Sigmoid colon (tissue), 4 donors: ENCODE measurements around the gene GNL3L.

Source experiments
- CTCF ChIP-seq, 4 experiments: fragments of 450-650 bp in 3 of 4; fragments of 200-600 bp in 1 of 4; IDR thresholded peaks; one replicate each; pipeline ENCODE4 v1.5.1; 2016 to 2019; ENCODE audit warnings: antibody characterized with exemption in 4 of 4, mild to moderate bottlenecking in 3 of 4, moderate library complexity in 2 of 4
- EP300 ChIP-seq, 4 donors: sonication (generic); formaldehyde crosslinking; IDR thresholded peaks; one replicate each; pipeline ENCODE4 v1.6.1; 2017; ENCODE audit warnings: antibody characterized with exemption in 4 of 4
- POLR2A ChIP-seq, 2 donors: fragments of 450-650 bp; IDR thresholded peaks; one replicate each; pipeline ENCODE4 v1.6.1; 2016; ENCODE audit warnings: antibody characterized with exemption in 2 of 2, mild to moderate bottlenecking in 2 of 2, moderate library complexity in 2 of 2

- TF ChIP-seq POLR2A (IDR thresholded peaks at IDR 0.05), result no peak
- no peak for TF ChIP-seq CTCF (IDR thresholded peaks at IDR 0.05)
- TF ChIP-seq EP300 (IDR thresholded peaks at IDR 0.05), result no peak
Observed at GRCh38 chrX:54494166-54494988, 35.6 kb upstream of the GNL3L start.
